ENCODE data around the gene ZMYM4. TPM values are rescaled to one million over a fixed set of nuclear protein-coding genes. Genes with fewer than 3 reads are reported as not detected.

ZMYM4 gene
- total RNA-seq, 1 experiment from 2014 or later, result 66.0 TPM

GRCh38 chr1:35266306-35266705 lies 2.2 kb upstream of the ZMYM4 start:
- TF ChIP-seq, protein P1, sequence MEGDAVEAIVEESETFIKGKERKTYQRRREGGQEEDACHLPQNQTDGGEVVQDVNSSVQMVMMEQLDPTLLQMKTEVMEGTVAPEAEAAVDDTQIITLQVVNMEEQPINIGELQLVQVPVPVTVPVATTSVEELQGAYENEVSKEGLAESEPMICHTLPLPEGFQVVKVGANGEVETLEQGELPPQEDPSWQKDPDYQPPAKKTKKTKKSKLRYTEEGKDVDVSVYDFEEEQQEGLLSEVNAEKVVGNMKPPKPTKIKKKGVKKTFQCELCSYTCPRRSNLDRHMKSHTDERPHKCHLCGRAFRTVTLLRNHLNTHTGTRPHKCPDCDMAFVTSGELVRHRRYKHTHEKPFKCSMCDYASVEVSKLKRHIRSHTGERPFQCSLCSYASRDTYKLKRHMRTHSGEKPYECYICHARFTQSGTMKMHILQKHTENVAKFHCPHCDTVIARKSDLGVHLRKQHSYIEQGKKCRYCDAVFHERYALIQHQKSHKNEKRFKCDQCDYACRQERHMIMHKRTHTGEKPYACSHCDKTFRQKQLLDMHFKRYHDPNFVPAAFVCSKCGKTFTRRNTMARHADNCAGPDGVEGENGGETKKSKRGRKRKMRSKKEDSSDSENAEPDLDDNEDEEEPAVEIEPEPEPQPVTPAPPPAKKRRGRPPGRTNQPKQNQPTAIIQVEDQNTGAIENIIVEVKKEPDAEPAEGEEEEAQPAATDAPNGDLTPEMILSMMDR (conservative IDR thresholded peaks at IDR 0.05), result no peak
- Histone ChIP-seq H3K23me2 (ENCODE audit: insufficient read length, low read depth, low read length, poor library complexity, severe bottlenecking) (peaks cover 6% of the 10 kb centered on the region), H3K9ac (ENCODE audit: extremely low read depth, insufficient read length, low read length) (no peak overlapping the region), H3K56ac (ENCODE audit: insufficient read length, low read depth, low read length) (no peak overlapping the region), H2AFZ (ENCODE audit: low read length) (no peak overlapping the region), H3K14ac (ENCODE audit: insufficient read depth, low read length) (no peak overlapping the region), H3T11ph (ENCODE audit: low read length) (no peak overlapping the region), H3K18ac (ENCODE audit: insufficient read length, low read depth, low read length) (no peak overlapping the region), H3K79me2 (ENCODE audit: insufficient read depth, low read length) (peaks cover 14% of the 10 kb centered on the region; the same call in 1 of the 2 replicates), H4K20me1 (ENCODE audit: control insufficient read depth, insufficient read depth, insufficient read length) (no peaks in the 10 kb centered on the region), H2BK15ac (ENCODE audit: low read depth, low read length) (no peak overlapping the region), H2BK12ac (ENCODE audit: insufficient read length, low read depth, low read length) (no peak overlapping the region), H3K4me1 (ENCODE audit: insufficient read depth, low read length) (peaks cover 3% of the 10 kb centered on the region; the same call in 1 of the 2 replicates), H3K79me1 (ENCODE audit: insufficient read depth, low read depth, low read length, poor library complexity, severe bottlenecking) (peaks cover 5% of the 10 kb centered on the region), H2BK20ac (ENCODE audit: low read depth, low read length, poor library complexity, severe bottlenecking) (no peak overlapping the region), H4K5ac (ENCODE audit: insufficient read length, low read depth, low read length) (no peak overlapping the region), H2BK5ac (ENCODE audit: insufficient read length, low read length) (no peak overlapping the region), H2AK5ac (ENCODE audit: insufficient read length, low read length) (no peak overlapping the region), H3K9me3 (ENCODE audit: control insufficient read depth, low read depth, low read length) (no peaks in the 10 kb centered on the region), H3K4ac (ENCODE audit: low read depth, low read length) (no peak overlapping the region), H3K27me3 (ENCODE audit: insufficient read depth, low read length) (no peaks in the 10 kb centered on the region), H4K91ac (ENCODE audit: insufficient read length, low read depth, low read length) (no peak overlapping the region), H3K23ac (ENCODE audit: insufficient read length, low read depth, low read length) (no peak overlapping the region), H4K8ac (replicated peaks; ENCODE audit: insufficient read length, low read depth, low read length) (no peak overlapping the region), H3K4me2 (ENCODE audit: insufficient read depth, insufficient read length, low read length) (no peak overlapping the region), H2BK120ac (ENCODE audit: low read depth, low read length, poor library complexity, severe bottlenecking) (no peak overlapping the region), H3K27ac (ENCODE audit: insufficient read length, low read depth, low read length) (no peak overlapping the region)
- Mint-ChIP-seq H3K4me1 (peaks cover 8 to 22% of the 10 kb centered on the region in 2 experiments; a peak in 3 of 4 replicates), H3K9me3 (peaks cover 0 to 4% of the 10 kb centered on the region in 2 experiments; a peak in 1 of 5 replicates), H3K27ac (no peak overlapping the region), H3K36me3 (ENCODE audit: insufficient read depth in 1 of 3, low read depth in 3 of 3) (peaks cover 4 to 8% (median 6%) of the 10 kb centered on the region in 3 experiments; a peak in 6 of 7 replicates), H3K27me3 (ENCODE audit: low read depth) (peaks cover 1% of the 10 kb centered on the region; the same call in 1 of the 2 replicates), H3K4me3 (no peak overlapping the region)
- no peak for DNase-seq
- WGBS (ENCODE audit: extremely low coverage, insufficient read length, low lambda C conversion rate), result no CpG with 5 or more reads among the region's 4 CpGs

Data from H9 (cell line).